Measurements from ENCODE around the gene PPP1R9A.

DNA sequence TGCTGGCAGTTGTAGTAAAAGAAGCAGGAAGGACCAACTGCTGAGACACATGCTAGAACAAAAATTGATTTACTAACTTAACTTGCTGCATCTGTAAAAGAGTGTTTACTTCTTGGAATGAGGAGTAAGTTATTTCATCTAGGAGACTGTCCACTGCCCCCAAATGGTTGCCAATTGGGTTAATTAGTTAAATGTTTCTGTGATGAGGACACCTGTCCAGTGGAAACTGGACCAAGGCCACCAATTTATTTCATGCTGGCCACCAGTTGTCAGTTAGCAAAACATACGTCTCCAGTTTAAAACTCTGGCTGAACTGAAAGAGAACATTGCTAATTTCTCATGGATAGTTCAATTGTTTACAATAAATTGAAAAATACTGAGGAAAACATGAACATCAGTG lies 191.7 kb downstream of the PPP1R9A start:
- TF ChIP-seq, protein P1, sequence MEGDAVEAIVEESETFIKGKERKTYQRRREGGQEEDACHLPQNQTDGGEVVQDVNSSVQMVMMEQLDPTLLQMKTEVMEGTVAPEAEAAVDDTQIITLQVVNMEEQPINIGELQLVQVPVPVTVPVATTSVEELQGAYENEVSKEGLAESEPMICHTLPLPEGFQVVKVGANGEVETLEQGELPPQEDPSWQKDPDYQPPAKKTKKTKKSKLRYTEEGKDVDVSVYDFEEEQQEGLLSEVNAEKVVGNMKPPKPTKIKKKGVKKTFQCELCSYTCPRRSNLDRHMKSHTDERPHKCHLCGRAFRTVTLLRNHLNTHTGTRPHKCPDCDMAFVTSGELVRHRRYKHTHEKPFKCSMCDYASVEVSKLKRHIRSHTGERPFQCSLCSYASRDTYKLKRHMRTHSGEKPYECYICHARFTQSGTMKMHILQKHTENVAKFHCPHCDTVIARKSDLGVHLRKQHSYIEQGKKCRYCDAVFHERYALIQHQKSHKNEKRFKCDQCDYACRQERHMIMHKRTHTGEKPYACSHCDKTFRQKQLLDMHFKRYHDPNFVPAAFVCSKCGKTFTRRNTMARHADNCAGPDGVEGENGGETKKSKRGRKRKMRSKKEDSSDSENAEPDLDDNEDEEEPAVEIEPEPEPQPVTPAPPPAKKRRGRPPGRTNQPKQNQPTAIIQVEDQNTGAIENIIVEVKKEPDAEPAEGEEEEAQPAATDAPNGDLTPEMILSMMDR (IDR thresholded peaks at IDR 0.05 in 2 of 3, conservative IDR thresholded peaks at IDR 0.05 in 1 of 3; ENCODE audit: borderline replicate concordance in 1 of 3, insufficient read depth in 1 of 3, low read depth in 2 of 3, low read length in 2 of 3) = no peak
- TF ChIP-seq, protein P2, sequence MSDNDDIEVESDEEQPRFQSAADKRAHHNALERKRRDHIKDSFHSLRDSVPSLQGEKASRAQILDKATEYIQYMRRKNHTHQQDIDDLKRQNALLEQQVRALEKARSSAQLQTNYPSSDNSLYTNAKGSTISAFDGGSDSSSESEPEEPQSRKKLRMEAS (IDR thresholded peaks at IDR 0.05) = no peak
- no peak for TF ChIP-seq POLR2AphosphoS5 (IDR thresholded peaks at IDR 0.05; ENCODE audit: low read depth, low read length)
- TF ChIP-seq CBX3 (IDR thresholded peaks at IDR 0.05; ENCODE audit: low read depth) = no peak
- TF ChIP-seq POLR2A (IDR thresholded peaks at IDR 0.05; ENCODE audit: borderline replicate concordance, extremely low read depth, insufficient read depth, insufficient read length) = no peak
- TF ChIP-seq CEBPB (IDR thresholded peaks at IDR 0.05; ENCODE audit: low read depth) = no peak
- TF ChIP-seq YY1 (IDR thresholded peaks at IDR 0.05; ENCODE audit: extremely low read depth, insufficient replicate concordance, low read depth, low read length) = no peak
- TF ChIP-seq ZNF274 (IDR thresholded peaks at IDR 0.05; ENCODE audit: low read depth, low read length) = no peak
- no peak for TF ChIP-seq EZH2phosphoT487 (IDR thresholded peaks at IDR 0.05; ENCODE audit: borderline replicate concordance)
